ENCODE data around the gene ZNF81.
"Not testable (repeated sequence)": the region's sequence is repeated elsewhere in the genome, so short reads cannot be mapped to it uniquely, and the experiment has no call there.

The ZNF81 gene

GRCh38 chrX:47846040-47846439 lies 9.3 kb downstream of the ZNF81 start:
- DNase-seq, result no peak

- DNase-seq, result no peak
These were observed 13.1 kb downstream of the ZNF81 start for GRCh38 chrX:47849778-47850177.

- not testable (repeated sequence) for DNase-seq
These were observed 13.7 kb downstream of the ZNF81 start for GRCh38 chrX:47850389-47850788.

- DNase-seq, result no peak
These were observed 14.2 kb downstream of the ZNF81 start for GRCh38 chrX:47850901-47851300.

- DNase-seq, result no peak
These were observed 17.8 kb downstream of the ZNF81 start for GRCh38 chrX:47854474-47854873.

- no peak for DNase-seq
These were observed 23.0 kb downstream of the ZNF81 start for GRCh38 chrX:47859686-47860085.

GRCh38 chrX:47862680-47863079 lies 26.0 kb downstream of the ZNF81 start:
- DNase-seq, result no peak

- DNase-seq, result no peak
These were observed 26.5 kb downstream of the ZNF81 start for GRCh38 chrX:47863187-47863586.

GRCh38 chrX:47864300-47864699 lies 27.6 kb downstream of the ZNF81 start:
- no peak for DNase-seq

GRCh38 chrX:47864785-47865184 lies 28.1 kb downstream of the ZNF81 start:
- no peak for DNase-seq

- no peak for DNase-seq
These were observed 36.4 kb downstream of the ZNF81 start for GRCh38 chrX:47873123-47873522.

GRCh38 chrX:47877327-47877726 lies 40.6 kb downstream of the ZNF81 start:
- no peak for DNase-seq

- DNase-seq, result no peak
These were observed 41.5 kb downstream of the ZNF81 start for GRCh38 chrX:47878198-47878597.

GRCh38 chrX:47879463-47879862 lies 42.8 kb downstream of the ZNF81 start:
- no peak for DNase-seq

- DNase-seq, result no peak
These were observed 44.2 kb downstream of the ZNF81 start for GRCh38 chrX:47880927-47881326.

GRCh38 chrX:47885501-47885900 lies 48.8 kb downstream of the ZNF81 start:
- DNase-seq, result no peak

GRCh38 chrX:47898024-47898423 lies 61.3 kb downstream of the ZNF81 start:
- DNase-seq, result no peak

- DNase-seq, result no peak
These were observed 64.1 kb downstream of the ZNF81 start for GRCh38 chrX:47900833-47901232.

- no peak for DNase-seq
These were observed 65.5 kb downstream of the ZNF81 start for GRCh38 chrX:47902161-47902560.

- DNase-seq, result no peak
These were observed 79.3 kb downstream of the ZNF81 start for GRCh38 chrX:47915886-47916493.

GRCh38 chrX:47918274-47918673 lies 81.6 kb downstream of the ZNF81 start:
- no peak for DNase-seq

- DNase-seq, result no peak
These were observed 90.5 kb downstream of the ZNF81 start for GRCh38 chrX:47927212-47927611.

GRCh38 chrX:47931970-47932369 lies 95.3 kb downstream of the ZNF81 start:
- DNase-seq, result not testable (repeated sequence)

- DNase-seq, result no peak
These were observed 97.2 kb downstream of the ZNF81 start for GRCh38 chrX:47933946-47934345.

- no peak for DNase-seq
These were observed 99.7 kb downstream of the ZNF81 start for GRCh38 chrX:47936224-47936939.
